HUDEP-2 (cell line): Measurements from ENCODE around the gene RMI2.
A peak's percentile ranks its signal among the peaks of the same experiment; 100 is the strongest.

Experiments used
- DNase-seq, 76 experiments: peaks; one replicate each; lab custom pipeline; 2025; ENCODE audit not compliant: unreplicated experiment in 76 of 76; lab: John Stamatoyannopoulos, UW

RMI2 gene

DNA sequence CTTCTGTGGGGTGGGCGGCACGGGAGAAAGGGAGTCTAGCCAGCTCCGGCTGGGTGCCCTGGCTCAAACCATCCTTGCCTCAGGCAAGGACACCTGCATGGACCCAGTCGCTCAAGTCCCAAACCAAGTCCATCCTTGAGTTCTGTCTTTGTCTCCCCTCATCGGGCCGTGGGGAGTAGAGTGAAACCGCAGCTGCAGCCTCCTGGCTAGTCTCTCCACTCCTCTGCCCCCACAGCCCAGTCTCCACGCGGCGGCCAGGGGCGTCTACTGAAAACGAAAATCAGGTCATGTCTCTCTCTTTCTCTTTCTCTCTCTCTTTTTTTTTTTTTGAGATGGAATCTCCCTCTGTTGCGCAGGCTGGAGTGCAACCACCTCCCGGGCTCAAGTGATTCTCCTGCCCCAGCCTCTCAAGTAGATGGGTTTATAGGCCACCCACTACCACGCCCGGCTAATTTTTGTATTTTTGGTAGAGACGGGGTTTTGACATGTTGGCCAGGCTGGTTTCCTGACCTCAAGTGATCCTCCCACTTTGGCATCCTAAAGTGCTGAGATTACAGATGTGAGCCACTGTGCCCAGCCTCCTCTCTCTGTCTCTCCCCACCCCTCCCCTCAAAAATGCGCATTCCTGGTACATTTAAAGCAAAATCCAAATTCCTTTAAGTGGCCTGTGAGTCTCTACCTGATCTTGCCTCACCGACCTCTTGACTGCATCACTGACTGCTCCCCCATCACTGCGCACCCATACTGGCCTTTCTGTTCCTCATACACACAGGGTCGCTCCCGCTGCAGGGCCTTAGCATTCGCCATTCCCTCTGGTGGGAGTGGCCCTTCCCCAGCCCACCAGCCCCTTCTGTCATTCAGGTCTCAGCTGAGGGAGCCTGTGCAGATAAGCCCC is 17.7 kb upstream of the RMI2 start:
- DNase-seq, result no peak

DNA sequence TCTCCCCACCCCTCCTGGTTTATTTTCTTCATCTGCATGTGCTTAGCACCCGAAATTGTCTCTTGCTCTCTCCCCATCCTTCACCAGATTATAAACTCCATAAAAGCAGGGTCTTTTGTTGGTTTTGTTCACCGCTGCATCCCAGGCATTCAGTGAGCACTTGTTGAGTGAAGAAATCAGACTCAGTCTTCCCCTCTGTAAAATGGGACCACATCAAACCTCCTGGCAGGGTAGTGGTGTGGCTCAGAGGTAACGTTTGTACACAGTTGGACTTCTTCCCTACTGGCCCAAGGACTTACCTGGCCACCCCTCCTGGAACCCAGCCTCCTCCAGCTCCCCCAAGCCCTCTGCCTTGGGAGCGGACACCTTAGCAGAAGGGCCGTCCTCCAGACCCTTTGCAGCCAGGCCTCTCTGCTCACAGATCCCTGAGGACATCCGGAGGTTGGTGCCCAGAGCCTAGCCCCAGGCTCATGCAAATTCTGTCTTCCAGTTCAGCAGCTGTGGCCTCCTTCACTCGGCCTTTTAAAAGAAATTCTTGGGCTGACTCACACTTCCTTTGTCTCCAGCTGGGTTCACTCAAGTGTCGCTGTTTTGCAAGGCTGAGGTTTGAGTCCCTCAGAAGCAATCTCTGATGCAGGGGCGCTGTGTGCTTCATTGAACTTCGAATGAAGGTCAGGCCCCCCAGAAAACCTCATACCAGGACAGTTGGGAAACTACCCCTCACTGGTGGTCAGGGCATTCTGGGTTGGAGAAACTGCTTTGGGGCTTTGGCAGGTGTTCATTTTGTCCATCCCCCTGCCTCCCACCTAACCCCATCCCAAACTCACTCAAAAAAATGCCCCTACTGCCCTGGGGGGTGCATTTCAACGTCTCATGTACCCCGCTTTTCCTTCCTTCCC is 16.8 kb upstream of the RMI2 start:
- DNase-seq, result peak in 1 of 76 experiments; percentile 1

DNA sequence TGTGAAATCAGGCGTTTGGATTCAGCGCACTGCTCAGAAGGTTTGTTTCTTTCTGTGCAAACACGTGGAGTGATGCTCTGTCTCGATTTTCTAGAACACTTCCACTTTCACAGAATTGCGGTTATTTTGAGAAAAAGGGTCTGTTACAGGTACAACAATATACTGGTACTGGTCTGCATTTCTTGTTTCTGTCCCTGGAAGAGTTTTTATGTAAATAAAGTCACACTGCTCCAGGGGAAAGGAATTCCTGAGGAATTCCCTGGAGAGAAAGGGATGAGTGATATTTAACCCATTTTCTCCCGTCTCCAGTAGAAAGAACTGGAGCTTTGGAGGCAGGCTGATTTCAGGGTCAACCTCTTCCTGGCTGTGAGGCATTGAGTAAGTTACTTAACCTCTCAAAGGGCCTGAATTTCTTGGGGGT is 16.2 kb upstream of the RMI2 start:
- no peak for DNase-seq

DNA sequence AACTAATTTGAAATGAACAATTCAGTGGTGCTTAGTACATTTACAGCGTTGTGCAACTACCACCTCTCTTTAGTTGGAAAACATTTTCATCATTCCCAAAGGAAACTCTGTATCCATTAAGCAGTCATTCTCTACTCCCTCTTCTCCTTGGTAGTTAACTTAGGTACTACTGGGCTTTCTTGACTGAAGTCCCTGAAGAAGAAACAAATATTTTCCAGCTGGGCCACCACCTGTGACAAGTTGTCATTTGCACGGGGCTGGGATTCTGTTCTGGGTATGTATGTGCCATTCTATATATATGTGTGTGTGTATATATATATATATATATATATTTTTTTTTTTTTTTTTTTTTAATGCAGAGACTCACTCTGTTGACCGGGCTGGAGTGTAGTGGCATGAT is 15.4 kb upstream of the RMI2 start:
- DNase-seq, result no peak

DNA sequence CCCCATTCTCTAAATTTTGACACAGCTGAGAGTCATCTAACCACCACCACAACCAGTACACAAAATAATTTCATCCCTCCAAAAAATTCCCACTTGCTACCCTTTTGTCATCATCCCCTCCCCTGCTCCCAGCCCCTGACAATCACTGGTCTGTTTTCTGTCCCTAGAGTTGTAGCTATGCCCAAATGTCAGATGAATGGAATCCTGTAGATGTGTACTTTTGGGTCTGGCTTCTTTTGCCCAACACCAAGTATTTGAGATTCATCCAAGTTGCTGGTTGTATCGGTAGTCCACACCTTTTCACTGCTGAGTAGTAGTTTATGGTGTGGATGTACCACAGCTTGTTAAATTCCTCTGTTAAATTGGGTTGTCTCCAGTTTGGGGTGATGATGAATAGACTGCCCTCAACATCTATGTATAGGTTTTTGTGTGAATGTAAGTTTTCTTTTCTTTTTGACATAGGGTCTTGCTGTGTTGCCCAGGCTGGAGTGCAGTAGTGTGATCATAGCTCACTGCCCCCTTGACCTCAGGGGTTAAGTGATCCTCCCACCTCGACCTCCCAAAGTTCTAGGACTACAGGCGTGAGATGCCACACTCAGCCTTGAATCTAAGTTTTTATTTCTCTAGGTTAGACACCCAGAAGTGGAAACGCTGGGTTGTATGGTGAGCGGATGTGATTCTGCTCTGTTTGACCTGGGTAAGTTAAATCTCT is 14.6 kb upstream of the RMI2 start:
- no peak for DNase-seq

DNA sequence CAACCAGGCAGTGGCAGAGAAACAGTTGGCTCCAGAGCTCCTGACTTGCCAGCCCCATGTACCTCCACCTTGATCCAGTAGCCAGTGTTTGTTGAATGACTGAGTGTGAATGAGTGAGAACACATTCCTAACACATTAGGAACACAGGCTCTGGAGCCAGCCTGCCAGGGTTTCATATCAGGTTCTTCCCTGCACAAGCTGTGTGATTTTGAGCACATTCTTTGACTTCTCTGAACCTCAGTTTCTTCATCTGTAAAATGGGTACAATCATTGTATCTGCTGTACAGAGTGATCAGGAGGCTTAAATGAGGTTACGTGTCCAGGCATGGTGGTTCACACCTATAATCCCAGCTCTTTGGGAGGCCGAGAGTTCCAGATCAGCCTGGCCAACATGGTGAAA is 13.3 kb upstream of the RMI2 start:
- DNase-seq, result no peak

DNA sequence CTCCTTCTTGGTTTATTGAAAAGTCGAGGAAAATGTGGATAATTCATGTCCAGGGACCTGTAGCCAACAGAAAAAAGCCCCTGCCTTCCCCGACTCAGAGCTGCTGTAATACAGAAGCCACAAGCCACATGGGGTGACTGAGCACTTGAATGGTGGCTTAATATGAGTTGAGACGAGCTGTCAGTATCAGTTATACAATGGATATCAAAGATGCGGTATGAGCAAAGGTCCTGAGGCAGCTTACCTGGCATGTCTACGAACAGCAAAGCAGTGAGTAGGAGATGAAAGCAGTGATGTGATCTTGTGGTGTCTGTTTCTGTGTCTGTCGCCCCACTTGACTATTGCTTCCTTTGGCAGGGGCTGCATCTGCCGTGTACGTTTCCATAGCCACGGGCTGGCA is 12.2 kb upstream of the RMI2 start:
- DNase-seq, result no peak

DNA sequence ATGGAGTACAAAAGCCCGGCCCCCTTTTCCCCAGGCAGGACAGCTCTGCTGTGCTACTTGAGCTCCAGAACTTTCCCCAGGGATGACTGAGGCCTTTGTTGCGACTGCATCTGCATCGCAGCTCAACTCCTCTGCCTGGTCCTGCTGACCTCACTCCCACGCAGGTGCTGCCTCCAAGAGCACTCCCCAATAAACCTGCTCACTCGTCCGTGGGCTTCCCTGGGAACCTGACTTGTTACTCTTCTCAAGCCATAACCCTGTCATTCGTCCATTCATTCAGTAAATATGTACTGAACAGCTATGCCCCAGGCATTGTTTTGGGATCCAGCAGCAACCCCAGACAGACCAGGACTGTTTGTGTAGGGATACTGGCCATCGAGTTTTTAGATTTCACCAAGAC is 11.6 kb upstream of the RMI2 start:
- no peak for DNase-seq

DNA sequence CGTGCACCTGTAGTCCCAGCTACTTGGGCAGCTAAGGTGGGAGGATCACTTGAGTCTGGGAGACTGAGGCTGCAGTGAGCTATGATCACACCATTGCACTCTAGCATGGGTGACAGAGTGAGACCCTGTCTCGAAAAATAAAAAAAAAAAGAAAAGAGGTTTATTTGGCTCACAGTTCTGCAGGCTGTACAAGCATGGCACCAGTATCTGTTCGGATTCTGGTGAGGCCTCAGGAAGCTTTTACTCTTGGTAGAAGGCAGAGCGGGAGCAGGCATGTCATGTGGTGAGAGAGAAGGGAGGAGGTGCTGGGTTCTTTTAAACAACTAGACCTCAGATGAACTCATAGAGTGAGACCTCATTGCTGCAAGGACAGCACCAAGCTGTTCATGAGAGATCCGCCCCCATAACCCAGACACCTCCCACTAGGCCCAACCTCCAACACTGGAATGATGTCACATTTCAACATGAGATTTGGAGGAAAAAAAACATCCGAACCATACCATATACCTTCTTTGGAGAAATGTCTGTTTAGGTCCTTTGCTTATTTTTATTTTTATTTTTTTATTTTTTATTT is 10.3 kb upstream of the RMI2 start:
- DNase-seq, result no peak

DNA sequence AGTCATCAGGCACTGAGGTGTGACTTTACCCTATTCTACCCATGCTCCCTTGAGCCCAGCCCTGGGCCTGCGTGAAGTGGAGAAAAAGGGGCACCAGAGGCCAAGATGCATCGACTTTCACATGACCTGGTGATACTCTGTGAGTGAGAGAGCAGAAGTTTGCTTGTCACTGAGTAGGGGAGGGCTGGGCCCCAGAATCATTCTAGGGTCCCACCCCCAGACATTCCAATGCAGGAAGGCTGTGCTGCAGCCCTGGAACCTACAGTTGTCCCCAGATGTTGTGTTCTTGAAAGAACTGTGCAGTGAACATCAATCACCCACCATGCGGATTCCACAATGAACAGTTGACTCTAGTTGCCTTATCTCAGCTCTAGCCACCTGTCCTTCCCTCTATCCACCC is 6.2 kb upstream of the RMI2 start:
- no peak for DNase-seq

DNA sequence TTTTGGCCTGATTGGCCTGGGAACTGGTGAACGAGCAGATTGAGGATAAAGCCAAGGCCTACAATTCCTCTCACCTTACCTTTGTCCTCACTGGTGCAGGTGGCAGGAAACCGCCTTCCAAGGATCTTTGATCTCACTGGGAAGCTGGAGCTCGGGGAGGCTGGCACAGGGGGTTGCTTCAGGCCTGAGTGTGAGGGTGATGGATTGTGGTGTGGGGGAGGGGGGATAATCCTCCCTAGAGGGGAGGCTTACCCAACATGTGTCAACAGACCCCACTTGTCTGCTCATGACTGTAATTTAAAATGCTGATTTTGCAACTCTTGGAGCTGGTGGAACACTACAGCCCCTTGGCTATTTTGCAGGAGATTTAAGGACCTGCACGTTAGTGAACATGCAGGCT is 4.5 kb upstream of the RMI2 start:
- no peak for DNase-seq

DNA sequence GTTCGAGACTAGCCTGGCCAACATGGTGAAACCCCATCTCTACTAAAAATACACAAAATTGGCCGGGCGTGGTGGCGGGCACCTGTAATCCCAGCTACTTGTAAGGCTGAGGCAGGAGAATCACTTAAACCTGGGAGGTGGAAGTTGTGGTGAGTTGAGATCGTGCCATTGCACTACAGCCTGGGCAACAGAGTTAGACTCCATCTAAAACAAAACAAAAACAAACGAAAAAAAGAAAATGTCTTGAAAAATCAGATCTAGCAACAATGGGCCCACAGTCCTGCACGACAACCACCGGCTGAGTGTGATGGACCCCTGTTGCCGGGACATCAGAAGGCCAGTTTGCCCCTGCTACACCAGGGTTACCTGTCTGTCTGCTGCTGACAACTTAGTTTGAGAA is 3.9 kb upstream of the RMI2 start:
- DNase-seq, result no peak

DNA sequence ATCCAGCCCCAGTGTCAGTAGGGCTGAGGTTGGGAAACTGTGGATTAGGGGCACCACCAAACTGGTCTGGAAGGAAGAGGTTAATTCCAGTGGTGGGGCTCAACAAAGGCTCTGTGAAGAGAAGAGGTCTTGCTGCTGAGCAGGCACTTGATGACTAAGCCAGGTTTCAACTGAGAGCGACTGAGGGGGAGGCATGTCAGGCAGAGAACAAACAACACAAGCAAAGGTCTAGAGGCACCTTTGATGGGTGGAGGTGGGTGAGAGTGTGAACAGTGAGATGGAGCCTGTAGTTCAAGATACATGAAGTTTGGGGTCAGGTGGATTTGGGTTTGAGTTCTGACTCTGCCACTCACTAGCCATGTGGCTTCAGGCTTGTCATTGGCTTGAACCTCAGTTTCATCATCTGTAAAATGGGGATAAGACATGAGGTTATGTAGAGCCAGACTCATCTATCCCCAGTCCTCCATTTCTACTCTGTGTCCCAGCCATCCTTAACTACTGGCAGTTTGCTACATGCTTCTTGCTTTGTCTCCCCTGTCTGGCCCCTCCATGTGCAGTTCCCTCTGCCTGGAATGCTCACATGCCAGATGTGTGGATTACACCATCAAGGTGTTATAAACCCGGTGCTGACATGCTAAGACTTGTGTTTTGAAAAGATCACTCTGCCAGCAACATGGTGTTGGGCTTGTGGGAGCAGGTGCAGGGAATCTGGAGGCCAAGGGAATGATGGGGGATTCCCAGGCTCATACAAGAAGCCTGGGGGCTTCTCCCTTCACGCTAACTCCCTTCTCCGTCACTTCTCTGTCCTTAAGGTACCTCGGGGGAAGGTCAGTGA is 3.0 kb upstream of the RMI2 start:
- no peak for DNase-seq

DNA sequence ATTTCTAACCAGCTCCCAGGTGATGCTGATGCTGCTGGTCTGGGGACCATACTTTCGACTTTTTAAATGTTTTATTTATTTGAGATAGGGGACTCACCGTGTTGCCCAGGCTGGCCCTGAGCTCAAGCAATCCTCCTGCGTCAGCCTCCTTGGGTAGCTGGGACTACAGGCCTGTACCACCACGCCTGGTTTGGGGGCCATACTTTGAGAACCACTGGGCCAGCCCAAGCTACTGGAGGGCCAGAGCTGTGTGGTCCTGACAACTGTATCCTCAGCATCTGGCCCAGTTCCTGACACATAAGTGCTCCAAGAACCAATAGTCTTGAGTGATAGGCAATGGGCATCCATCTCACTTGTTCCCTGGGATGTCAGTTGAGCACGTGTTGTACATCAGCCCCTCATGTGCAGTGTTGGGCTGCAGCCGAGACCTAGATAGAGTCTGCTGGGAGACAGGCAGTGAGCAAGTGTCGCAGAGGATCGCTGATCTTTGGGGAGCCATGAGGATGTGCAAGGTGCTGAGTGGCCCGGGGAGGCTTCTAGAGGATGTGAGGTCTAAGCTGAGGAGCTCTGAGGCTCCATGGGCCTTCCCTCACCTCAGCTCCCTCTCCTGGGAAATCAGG is 1.6 kb downstream of the RMI2 start:
- no peak for DNase-seq

DNA sequence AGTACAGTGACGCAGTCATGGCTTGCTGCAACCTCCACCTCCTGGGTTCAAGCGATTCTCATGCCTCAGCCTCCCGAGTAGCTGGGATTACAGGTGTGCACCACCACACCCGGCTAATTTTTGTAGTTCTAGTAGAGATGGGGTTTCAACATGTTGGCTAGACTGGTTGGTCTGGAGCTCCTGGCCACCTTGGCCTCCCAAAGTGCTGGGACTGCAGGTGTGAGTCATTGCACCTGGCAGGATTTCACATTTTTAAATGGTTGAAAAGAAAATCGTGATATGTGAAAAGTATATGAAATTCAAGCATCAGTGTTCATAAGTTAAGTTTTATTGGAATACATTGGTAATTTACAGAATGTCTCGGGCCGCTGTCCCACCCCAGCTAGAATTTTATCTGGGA is 2.6 kb downstream of the RMI2 start:
- DNase-seq, result no peak

DNA sequence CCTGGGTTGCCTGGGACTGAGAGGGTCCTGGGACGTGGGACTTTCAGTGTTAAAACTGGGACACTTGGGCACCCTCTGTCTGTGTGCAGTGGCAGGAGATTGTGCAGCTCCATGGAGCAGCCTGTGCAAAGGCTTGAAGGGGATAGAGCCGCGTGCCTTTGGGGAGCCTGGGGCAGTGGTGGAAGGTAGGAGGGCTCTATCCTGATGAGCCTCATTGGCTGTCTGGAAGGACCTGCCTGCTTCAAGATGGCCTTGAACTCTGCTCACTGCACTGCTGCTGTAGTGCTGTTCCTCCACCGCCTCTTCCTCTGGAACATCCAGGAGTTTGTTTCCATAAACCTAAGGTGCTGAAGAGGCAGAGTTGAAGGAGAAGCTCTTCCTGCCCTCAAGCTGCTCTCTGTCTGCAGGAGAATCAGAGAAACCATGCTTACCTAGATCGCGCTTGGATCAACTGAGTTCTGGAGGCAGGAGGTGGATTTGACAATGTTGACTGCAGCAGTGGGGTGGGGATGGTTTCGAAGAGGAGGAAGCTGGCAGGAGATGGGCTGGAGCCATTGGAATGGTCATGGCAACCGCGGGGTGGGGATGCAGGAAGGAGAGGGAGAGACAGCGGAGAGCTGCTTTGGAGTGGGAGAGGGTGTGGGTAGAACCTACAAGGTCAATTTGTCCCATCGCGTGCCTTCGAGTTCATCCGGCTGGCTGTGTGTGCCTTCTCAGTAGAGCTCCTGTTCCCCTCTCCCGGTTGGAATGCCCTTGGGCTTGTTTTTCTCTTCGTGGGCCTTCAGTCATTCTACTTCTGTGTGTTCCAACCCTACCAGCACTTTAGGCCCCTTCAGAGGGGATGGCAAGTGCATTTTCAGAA is 3.7 kb downstream of the RMI2 start:
- DNase-seq, result no peak

DNA sequence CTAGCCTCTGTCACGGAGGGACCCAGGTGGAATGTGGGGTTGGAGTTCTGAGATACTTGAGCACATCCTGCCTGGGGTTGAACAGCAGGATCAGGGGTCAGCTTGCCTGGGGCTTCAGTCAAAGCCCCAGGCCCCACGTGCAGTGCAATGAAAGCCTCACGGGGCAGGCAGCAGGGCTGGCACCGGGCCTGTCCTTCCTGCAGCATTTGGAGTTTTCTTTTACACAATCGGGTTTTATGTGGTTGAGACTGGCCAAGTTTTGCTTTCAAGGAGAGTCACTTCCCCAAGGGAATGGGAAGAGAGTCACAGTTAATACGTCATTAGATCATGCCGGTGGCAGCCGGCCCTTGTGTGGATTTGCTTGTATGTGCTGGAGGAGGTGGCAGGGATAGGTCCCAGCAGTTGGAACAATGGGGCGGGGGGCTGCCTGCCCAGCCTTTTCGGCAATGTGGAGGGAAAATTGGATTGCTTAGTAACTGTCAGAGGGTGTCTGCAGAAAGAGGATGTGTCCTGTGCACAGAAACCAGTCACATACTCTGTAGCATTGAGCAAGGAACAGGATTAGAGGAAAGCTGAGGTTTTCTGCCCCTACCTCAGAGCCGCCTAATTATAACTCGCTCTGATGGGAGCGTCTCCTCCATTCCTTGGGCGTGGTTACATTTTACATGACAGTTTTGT is 4.5 kb downstream of the RMI2 start:
- no peak for DNase-seq

DNA sequence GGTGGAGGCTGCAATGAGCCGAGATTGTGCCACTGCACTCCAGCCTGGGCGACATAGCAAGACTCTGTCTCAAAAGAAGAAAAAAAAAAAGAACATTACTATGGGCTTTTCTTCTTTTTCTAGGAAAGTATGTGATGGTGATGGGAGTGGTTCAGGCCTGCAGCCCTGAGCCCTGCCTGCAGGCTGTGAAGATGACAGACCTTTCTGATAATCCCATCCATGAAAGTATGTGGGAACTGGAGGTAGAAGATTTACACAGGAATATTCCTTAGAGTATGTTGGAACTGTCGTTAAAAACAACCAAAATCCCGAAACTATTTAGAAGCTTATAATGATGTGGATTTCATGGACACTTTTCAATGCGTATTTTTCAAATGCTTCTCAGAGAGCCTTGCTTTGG is 5.3 kb downstream of the RMI2 start:
- DNase-seq, result no peak
